Epithelial cell of proximal tubule (primary cell): Measurements from ENCODE around the gene ARHGAP45. TPM values are rescaled to one million over a fixed set of nuclear protein-coding genes. Genes with fewer than 3 reads are reported as not detected.

Experiments
- DNase-seq: peaks from one replicate; pipeline ENCODE4 v3.0.0-alpha.2; 2011; ENCODE audit warnings: low read depth
- H3K4me3 ChIP-seq: 2 replicates; pipeline ENCODE4 v1.5.1; 2011; ENCODE audit warnings: low read depth, mild to moderate bottlenecking, low read length
- total RNA-seq: library from RNA; depleted of rRNA; stranded (reverse); fragments of >200 nt; gene quantifications from 2 replicates; pipeline ENCODE4 v1.2.3, GENCODE V29; 2015
- TF ChIP-seq, protein P1 (sequence below): conservative IDR thresholded peaks from 2 replicates; pipeline ENCODE4 v1.5.1; 2012; ENCODE audit warnings: low read depth, mild to moderate bottlenecking, low read length

The ARHGAP45 gene
- total RNA-seq, 1 donor from 2014 or later, result 6.7 TPM

- peak overlapping the region; percentile 97 for H3K4me3 ChIP-seq
- TF ChIP-seq, protein P1, sequence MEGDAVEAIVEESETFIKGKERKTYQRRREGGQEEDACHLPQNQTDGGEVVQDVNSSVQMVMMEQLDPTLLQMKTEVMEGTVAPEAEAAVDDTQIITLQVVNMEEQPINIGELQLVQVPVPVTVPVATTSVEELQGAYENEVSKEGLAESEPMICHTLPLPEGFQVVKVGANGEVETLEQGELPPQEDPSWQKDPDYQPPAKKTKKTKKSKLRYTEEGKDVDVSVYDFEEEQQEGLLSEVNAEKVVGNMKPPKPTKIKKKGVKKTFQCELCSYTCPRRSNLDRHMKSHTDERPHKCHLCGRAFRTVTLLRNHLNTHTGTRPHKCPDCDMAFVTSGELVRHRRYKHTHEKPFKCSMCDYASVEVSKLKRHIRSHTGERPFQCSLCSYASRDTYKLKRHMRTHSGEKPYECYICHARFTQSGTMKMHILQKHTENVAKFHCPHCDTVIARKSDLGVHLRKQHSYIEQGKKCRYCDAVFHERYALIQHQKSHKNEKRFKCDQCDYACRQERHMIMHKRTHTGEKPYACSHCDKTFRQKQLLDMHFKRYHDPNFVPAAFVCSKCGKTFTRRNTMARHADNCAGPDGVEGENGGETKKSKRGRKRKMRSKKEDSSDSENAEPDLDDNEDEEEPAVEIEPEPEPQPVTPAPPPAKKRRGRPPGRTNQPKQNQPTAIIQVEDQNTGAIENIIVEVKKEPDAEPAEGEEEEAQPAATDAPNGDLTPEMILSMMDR, result no peak
- DNase-seq, result no peak
Measured at GRCh38 chr19:1028062-1028926, 38.7 kb upstream of the ARHGAP45 start.

GRCh38 chr19:1032264-1032867, 34.6 kb upstream of the ARHGAP45 start:
- TF ChIP-seq, protein P1, result no peak
- H3K4me3 ChIP-seq, result no peak overlapping the region
- DNase-seq, result no peak

GRCh38 chr19:1035998-1036621, 30.9 kb upstream of the ARHGAP45 start:
- DNase-seq, result no peak
- TF ChIP-seq, protein P1, result no peak
- no peak overlapping the region for H3K4me3 ChIP-seq

DNA sequence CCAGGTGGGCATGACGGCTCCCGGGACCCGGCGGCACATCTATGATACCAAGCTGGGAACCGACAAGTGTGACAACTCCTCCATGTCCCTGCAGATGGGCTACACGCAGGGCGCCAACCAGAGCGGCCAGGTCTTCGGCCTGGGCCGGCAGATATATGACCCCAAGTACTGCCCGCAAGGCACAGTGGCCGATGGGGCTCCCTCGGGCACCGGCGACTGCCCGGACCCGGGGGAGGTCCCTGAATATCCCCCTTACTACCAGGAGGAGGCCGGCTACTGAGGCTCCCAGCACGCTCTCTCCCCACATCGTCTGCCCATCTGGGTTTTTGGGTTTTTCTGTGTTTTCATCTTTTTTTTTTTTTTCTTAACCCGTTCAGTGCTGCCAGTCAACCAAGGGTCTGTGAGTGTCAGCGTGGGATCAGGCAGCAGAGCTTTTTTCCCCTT, 29.3 kb upstream of the ARHGAP45 start:
- no peak overlapping the region for H3K4me3 ChIP-seq
- TF ChIP-seq, protein P1, result no peak
- no peak for DNase-seq

DNA sequence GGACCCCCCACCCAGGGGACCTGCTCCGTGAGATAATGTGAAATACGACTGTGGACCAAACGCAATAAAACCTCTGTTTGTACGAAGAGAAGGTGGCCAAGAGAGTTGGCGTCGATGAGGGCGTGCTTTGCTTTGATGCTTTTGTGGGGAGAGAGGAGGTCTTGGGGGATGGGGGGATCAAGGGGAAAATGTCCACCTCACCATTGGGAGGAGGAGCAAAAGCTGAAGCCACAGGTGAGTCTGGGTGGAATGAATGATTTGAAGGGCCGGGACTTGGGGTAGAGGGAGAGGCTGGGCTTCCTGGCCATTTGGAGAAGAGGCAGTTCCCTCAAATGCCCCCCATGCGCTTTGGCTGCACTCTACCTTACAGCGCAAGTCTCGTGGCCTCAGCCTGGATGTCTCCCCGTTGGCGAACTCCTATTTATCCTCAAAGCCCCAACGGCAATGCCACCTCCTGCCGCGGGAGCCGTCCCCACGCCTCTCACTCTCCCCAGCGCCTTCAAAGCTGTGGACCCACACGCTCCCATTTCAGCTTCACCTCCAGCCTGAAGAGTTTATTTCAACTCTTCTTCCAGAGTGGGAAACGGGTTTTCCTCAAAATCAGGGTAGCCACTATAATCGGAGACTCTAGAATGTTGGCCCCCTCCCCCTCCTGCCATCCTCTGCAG, 27.9 kb upstream of the ARHGAP45 start:
- TF ChIP-seq, protein P1, result no peak

DNA sequence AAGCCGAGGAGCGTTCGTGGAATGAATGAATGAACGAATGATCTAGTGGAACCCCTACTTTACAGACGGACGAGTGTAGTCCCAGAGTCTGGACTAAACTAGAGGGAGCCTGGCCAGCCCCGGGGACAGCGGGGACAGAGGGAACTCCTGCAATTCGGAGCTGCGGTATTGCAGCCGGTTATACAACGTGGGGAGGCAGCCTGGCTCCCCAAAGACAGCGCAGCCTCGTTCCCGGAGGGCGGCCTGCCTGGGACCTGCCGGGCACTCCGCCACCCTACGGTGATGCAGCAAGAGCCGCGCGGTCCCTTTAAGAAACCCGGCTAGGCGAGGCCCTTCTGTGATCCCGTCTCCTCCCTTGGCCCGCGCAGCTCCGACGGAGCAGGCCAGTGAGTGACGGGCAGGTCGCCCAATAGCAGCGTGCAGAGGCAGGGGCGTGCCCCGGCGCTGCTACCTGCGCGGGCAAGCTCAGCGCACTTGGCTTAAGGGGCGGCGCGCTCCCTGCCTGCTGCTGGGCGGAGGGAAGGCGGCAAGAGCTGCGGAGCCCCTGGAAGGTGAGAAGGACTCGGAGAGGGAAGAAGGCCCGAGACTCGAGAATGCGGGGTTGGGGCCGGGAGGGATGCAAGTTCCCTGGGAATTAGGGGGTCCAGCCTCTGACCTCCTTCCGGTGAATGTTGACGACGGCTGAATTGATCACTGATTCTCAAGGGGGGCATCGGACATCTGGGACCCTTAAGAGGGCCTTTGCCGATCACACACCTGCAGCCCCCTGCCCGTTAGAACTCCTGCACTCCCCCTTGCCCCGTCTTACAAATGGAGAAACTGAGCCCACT, 27.1 kb upstream of the ARHGAP45 start, which contains the start of gene ABCA7:
Gene ABCA7, plus strand, starts transcription at position 462 of the 830 bp plus-strand sequence. CDS start 1,255 bp downstream, outside the sequence.
- DNase-seq, result peak; percentile 59
- TF ChIP-seq, protein P1, result no peak
- H3K4me3 ChIP-seq, result peak within 1 kb of the TSS; percentile 65

More for the DNA sequence above, 27.9 kb upstream of the ARHGAP45 start:
- H3K4me3 ChIP-seq, result peak overlapping the region; percentile 65
- DNase-seq, result no peak
